Keratinocyte (primary cell): ENCODE data around the gene AAR2. TPM values are rescaled to one million over a fixed set of nuclear protein-coding genes. Genes with fewer than 3 reads are reported as not detected.

Experiments
- DNase-seq: peaks from one replicate; pipeline ENCODE4 v3.0.0-alpha.2; 2011; ENCODE audit warnings: low read depth, missing footprints, low spot score
- FAIRE-seq: peaks from 2 replicates; lab custom pipeline; 2011; peaks lifted over from hg19 to GRCh38; lab: Jason Lieb, UNC
- H2AFZ ChIP-seq: 2 replicates; pipeline ENCODE4 v1.6.0; 2012; ENCODE audit warnings: low read length, control low read depth, inconsistent platforms; ENCODE audit not compliant: control insufficient read depth
- H3K27ac ChIP-seq: 2 replicates; pipeline ENCODE4 v1.5.1; 2011; ENCODE audit warnings: low read length; ENCODE audit not compliant: control insufficient read depth, insufficient read depth
- H3K27me3 ChIP-seq: 3 replicates; pipeline ENCODE4 v1.6.0; 2011; ENCODE audit warnings: low read length; ENCODE audit not compliant: control insufficient read depth, insufficient read depth; ENCODE audit errors: extremely low read depth
- H3K36me3 ChIP-seq, 2 experiments: 2 replicates in 1 of 2; 3 replicates in 1 of 2; pipeline ENCODE4 v1.5.1; 2011; ENCODE audit warnings: low read length in 2 of 2, mild to moderate bottlenecking in 1 of 2; ENCODE audit not compliant: control insufficient read depth in 2 of 2, insufficient read depth in 2 of 2; ENCODE audit errors: extremely low read depth in 1 of 2
- H3K4me1 ChIP-seq: 3 replicates; pipeline ENCODE4 v1.5.1; 2011; ENCODE audit warnings: low read length; ENCODE audit not compliant: control insufficient read depth, insufficient read depth; ENCODE audit errors: extremely low read depth
- H3K4me2 ChIP-seq: 3 replicates; pipeline ENCODE4 v1.6.0; 2011; ENCODE audit warnings: low read depth, low read length; ENCODE audit not compliant: control insufficient read depth, insufficient read depth; ENCODE audit errors: extremely low read depth
- H3K4me3 ChIP-seq, 3 experiments: fragments of 200-600 bp in 1 of 3; sonication (generic) in 1 of 3; 2 replicates in 2 of 3; 3 replicates in 1 of 3; pipeline ENCODE4 v1.5.1; 2011 to 2016; ENCODE audit warnings: low read length in 3 of 3, mild to moderate bottlenecking in 3 of 3, control low read depth in 2 of 3, inconsistent platforms in 1 of 3, low read depth in 1 of 3, mixed read lengths in 1 of 3, mixed run types in 1 of 3, moderate library complexity in 1 of 3; ENCODE audit not compliant: control insufficient read depth in 2 of 3, insufficient read depth in 2 of 3; ENCODE audit errors: extremely low read depth in 1 of 3
- H3K79me2 ChIP-seq: 2 replicates; pipeline ENCODE4 v1.6.0; 2012; ENCODE audit warnings: low read length; ENCODE audit not compliant: control insufficient read depth, insufficient read depth
- H3K9ac ChIP-seq: 3 replicates; pipeline ENCODE4 v1.6.0; 2011; ENCODE audit warnings: low read length; ENCODE audit not compliant: control insufficient read depth, insufficient read depth; ENCODE audit errors: extremely low read depth
- H3K9me1 ChIP-seq: 3 replicates; pipeline ENCODE4 v1.6.0; 2011; ENCODE audit warnings: low read length; ENCODE audit not compliant: control insufficient read depth, insufficient read depth; ENCODE audit errors: extremely low read depth
- H3K9me3 ChIP-seq: 2 replicates; pipeline ENCODE4 v1.5.1; 2012; ENCODE audit warnings: low read depth, low read length; ENCODE audit not compliant: control insufficient read depth
- H4K20me1 ChIP-seq: 3 replicates; pipeline ENCODE4 v1.6.0; 2011; ENCODE audit warnings: low read length; ENCODE audit not compliant: control insufficient read depth, insufficient read depth; ENCODE audit errors: extremely low read depth
- EZH2 ChIP-seq: IDR thresholded peaks from one replicate; pipeline ENCODE4 v1.6.1; 2012; ENCODE audit warnings: inconsistent platforms, mild to moderate bottlenecking, low read length, moderate library complexity
- dilution Hi-C: fragments of 300-500 bp; cut with MboI; formaldehyde crosslinking; loops from one replicate; pipeline ENCODE4 v1.7.0; 2020; ENCODE audit warnings: low sequenced_read_pairs; ENCODE audit not compliant: extremely low pct_ligation_motif_present
- polyA plus RNA-seq, 5 experiments: library from polyadenylated mRNA; depleted of rRNA in 3 of 5; stranded (reverse) in 3 of 5; stranded (forward) in 1 of 5; unstranded in 1 of 5; fragments of >200 nt; gene quantifications; 1 replicate in 1 of 5; 2 replicates in 3 of 5; 3 replicates in 1 of 5; pipeline versions ENCODE4 v1.2.1 to v1.2.3, GENCODE V29; 2011 to 2012; ENCODE audit warnings: missing spikeins in 2 of 5, low read depth in 1 of 5, low replicate concordance in 1 of 5
- TF ChIP-seq, protein P1 (sequence below), 3 experiments: IDR thresholded peaks in 1 of 3; conservative IDR thresholded peaks in 1 of 3; optimal IDR thresholded peaks in 1 of 3; 2 replicates in 2 of 3; 3 replicates in 1 of 3; pipeline versions ENCODE3 to v1.5.1; 2011; ENCODE audit warnings: low read length in 3 of 3, mild to moderate bottlenecking in 3 of 3, moderate library complexity in 2 of 3, control low read depth in 1 of 3, inconsistent platforms in 1 of 3; ENCODE audit not compliant: insufficient read depth in 2 of 3; ENCODE audit errors: extremely low read depth in 1 of 3

The AAR2 gene
- polyA plus RNA-seq, 1 donor (not counting 4 experiments of a cell fraction or from before 2014, with no cell fraction given): 20.1 TPM

DNA sequence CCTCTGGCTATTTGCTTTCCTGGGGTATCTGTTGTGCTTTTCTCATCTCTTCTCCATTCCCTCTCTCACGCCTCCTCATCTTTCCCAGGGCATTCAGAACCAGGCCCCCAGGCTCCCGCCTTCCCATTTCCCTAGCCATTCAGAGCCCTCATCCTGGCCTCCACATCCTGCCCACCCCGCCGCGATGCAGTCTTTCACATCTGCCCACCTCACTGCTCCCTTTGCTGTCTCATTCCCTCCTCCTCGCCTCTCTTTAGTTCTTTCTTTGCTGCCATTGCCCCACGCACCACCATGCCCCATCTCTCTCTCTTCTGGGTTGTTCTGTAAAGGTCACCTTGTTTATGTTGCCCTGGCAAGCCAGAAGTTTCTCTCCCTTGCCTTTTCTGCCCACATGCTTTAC is 10.6 kb upstream of the AAR2 start:
- no peak for TF ChIP-seq EZH2
- TF ChIP-seq, protein P1, sequence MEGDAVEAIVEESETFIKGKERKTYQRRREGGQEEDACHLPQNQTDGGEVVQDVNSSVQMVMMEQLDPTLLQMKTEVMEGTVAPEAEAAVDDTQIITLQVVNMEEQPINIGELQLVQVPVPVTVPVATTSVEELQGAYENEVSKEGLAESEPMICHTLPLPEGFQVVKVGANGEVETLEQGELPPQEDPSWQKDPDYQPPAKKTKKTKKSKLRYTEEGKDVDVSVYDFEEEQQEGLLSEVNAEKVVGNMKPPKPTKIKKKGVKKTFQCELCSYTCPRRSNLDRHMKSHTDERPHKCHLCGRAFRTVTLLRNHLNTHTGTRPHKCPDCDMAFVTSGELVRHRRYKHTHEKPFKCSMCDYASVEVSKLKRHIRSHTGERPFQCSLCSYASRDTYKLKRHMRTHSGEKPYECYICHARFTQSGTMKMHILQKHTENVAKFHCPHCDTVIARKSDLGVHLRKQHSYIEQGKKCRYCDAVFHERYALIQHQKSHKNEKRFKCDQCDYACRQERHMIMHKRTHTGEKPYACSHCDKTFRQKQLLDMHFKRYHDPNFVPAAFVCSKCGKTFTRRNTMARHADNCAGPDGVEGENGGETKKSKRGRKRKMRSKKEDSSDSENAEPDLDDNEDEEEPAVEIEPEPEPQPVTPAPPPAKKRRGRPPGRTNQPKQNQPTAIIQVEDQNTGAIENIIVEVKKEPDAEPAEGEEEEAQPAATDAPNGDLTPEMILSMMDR (optimal IDR thresholded peaks at IDR 0.05 in 1 of 3, IDR thresholded peaks at IDR 0.05 in 1 of 3, conservative IDR thresholded peaks at IDR 0.05 in 1 of 3; ENCODE audit: extremely low read depth in 1 of 3, insufficient read depth in 2 of 3, low read length in 3 of 3): no peak
- Histone ChIP-seq H3K4me2 (no peak overlapping the region), H2AFZ (no peak overlapping the region), H3K9me1 (no peaks in the 10 kb centered on the region), H3K4me1 (no peaks in the 10 kb centered on the region), H3K4me3 (no peak overlapping the region), H3K36me3 (no peaks in the 10 kb centered on the region), H3K9ac (no peak overlapping the region), H3K27me3 (no peaks in the 10 kb centered on the region), H3K27ac (no peak overlapping the region), H3K9me3 (no peaks in the 10 kb centered on the region), H3K79me2 (no peaks in the 10 kb centered on the region), H4K20me1 (no peaks in the 10 kb centered on the region)
- no peak for DNase-seq
- dilution Hi-C loops: no loop called here
- FAIRE-seq: no peak

DNA sequence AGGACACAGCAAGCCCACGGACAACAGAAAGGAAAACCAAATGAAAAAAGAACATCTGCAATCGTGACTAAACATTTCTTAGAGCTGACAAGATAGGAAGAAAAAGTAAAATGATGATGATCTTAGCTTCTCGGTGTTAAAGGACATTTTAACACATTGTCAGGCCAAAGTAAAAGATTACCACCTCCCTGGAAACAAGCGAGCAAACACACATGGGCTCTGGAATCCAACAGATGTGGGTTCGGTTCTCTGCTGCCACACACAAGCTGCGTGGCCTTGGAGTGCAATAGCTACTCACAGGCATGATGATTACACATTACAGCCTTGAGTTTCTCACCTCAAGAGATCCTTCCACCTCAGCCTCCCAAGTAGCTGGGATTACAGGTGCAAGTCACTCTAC is 7.5 kb upstream of the AAR2 start:
- H3K4me2 ChIP-seq: no peak overlapping the region
- no peaks in the 10 kb centered on the region for H3K79me2 ChIP-seq
- FAIRE-seq (no peak), DNase-seq (no peak)
- no peaks in the 10 kb centered on the region for H3K9me1 ChIP-seq
- no peaks in the 10 kb centered on the region for H4K20me1 ChIP-seq
- no peaks in the 10 kb centered on the region for H3K4me1 ChIP-seq
- H3K9me3 ChIP-seq: no peaks in the 10 kb centered on the region
- H3K36me3 ChIP-seq: no peaks in the 10 kb centered on the region
- H3K9ac ChIP-seq: no peak overlapping the region
- TF ChIP-seq EZH2: no peak
- TF ChIP-seq, protein P1 (optimal IDR thresholded peaks at IDR 0.05 in 1 of 3, IDR thresholded peaks at IDR 0.05 in 1 of 3, conservative IDR thresholded peaks at IDR 0.05 in 1 of 3; ENCODE audit: extremely low read depth in 1 of 3, insufficient read depth in 2 of 3, low read length in 3 of 3): no peak
- H3K27ac ChIP-seq: no peak overlapping the region
- no peaks in the 10 kb centered on the region for H3K27me3 ChIP-seq
- dilution Hi-C loops: no loop called here
- no peak overlapping the region for H3K4me3 ChIP-seq
- no peak overlapping the region for H2AFZ ChIP-seq
